K562 (cell line): Measurements from ENCODE around the gene MGAT1.

ENCODE experiments used
- CEBPB ChIP-seq: fragments of 450-650 bp; IDR thresholded peaks from 2 replicates; pipeline ENCODE4 v1.6.1; 2016; ENCODE audit warnings: missing genetic modification characterization, missing compliant biosample characterization
- CEBPG ChIP-seq, 3 experiments: fragments of 200-800 bp in 1 of 3; sonication (Bioruptor generic) in 1 of 3; sonication (generic) in 1 of 3; formaldehyde crosslinking in 1 of 3; IDR thresholded peaks in 2 of 3; conservative IDR thresholded peaks in 1 of 3; 2 replicates each; pipeline versions ENCODE4 v1.6.1 to v1.8.0; 2016 to 2022; ENCODE audit warnings: missing compliant biosample characterization in 2 of 3, missing genetic modification characterization in 2 of 3, mild to moderate bottlenecking in 1 of 3, missing genetic modification reagents in 1 of 3
- GABPA ChIP-seq: fragments of 200-800 bp; sonication (Bioruptor generic); conservative IDR thresholded peaks from 2 replicates; pipeline ENCODE4 v1.6.1; 2016; ENCODE audit warnings: low read depth, missing genetic modification characterization, missing compliant biosample characterization
- HCFC1 ChIP-seq: IDR thresholded peaks from 2 replicates; pipeline ENCODE4 v1.6.1; 2012; ENCODE audit warnings: low read depth, low read length, improper control_type of control experiment
- MYNN ChIP-seq, 2 experiments: sonication (generic); formaldehyde crosslinking in 1 of 2; IDR thresholded peaks; 2 replicates each; pipeline versions ENCODE4 v1.5.0 to v1.6.1; 2016 to 2020; ENCODE audit warnings: antibody characterized with exemption in 1 of 2, missing genetic modification reagents in 1 of 2
- NFIC ChIP-seq: fragments of 450-650 bp; IDR thresholded peaks from 2 replicates; pipeline ENCODE4 v1.6.1; 2017; ENCODE audit warnings: mild to moderate bottlenecking, inconsistent platforms
- PTBP1 ChIP-seq: fragments of 200-400 bp; formaldehyde crosslinking; IDR thresholded peaks from 2 replicates; pipeline ENCODE4 v1.6.1; 2017; ENCODE audit warnings: low read depth, low read length
- TAF1 ChIP-seq: IDR thresholded peaks from 2 replicates; pipeline ENCODE4 v1.6.1; 2011; ENCODE audit warnings: mild to moderate bottlenecking, low read length, moderate library complexity; ENCODE audit not compliant: insufficient read depth, control insufficient read depth, severe bottlenecking; ENCODE audit errors: extremely low read depth
- TRIM28 ChIP-seq: fragments of 450-650 bp; IDR thresholded peaks from 2 replicates; pipeline ENCODE4 v1.6.1; 2017
- ZKSCAN1 ChIP-seq: fragments of 150-350 bp; IDR thresholded peaks from 2 replicates; pipeline ENCODE4 v1.6.1; 2016; ENCODE audit warnings: low read depth, low read length
- ZNF76 ChIP-seq: fragments of 250-450 bp; sonication (Bioruptor Pico); IDR thresholded peaks from 2 replicates; pipeline ENCODE4 v1.4.0; 2020; ENCODE audit warnings: mild to moderate bottlenecking, moderate library complexity, borderline replicate concordance
- TF ChIP-seq, protein P1 (sequence below), 3 experiments: IDR thresholded peaks in 2 of 3; conservative IDR thresholded peaks in 1 of 3; 2 replicates each; pipeline ENCODE4 v1.5.1; 2011 to 2012; ENCODE audit warnings: low read length in 3 of 3, mild to moderate bottlenecking in 3 of 3, control low read depth in 2 of 3, improper control_type of control experiment in 1 of 3, inconsistent platforms in 1 of 3, low read depth in 1 of 3, mixed read lengths in 1 of 3, moderate library complexity in 1 of 3; ENCODE audit not compliant: insufficient read depth in 2 of 3

DNA sequence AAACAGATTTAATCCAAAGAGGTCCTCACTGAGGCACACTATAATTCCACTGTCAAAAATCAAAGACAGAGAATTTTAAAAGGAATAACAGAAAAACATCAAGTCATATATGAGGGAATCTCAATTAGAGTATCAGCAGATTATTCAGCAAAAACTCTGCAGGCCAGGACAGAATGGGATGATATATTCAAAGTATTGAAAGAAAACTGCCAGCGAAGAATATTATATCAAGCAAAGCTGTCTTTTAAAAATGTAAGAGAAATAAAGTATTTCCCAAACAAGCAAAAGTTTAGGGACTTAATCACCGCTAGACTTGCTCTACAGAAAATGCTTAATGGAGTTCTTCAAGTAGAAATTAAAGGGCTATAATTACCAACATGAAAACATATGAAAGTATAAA is 47.0 kb downstream of the MGAT1 start:
- no peak for TF ChIP-seq NFIC
- TF ChIP-seq ZNF76 (CRISPR knock-in tag), result no peak
- TF ChIP-seq MYNN (IDR thresholded peaks at IDR 0.05), result no peak
- no peak for TF ChIP-seq MYNN (CRISPR knock-in tag; IDR thresholded peaks at IDR 0.05)
- no peak for TF ChIP-seq CEBPG (CRISPR knock-in tag; IDR thresholded peaks at IDR 0.05)
- TF ChIP-seq CEBPG (tag; conservative IDR thresholded peaks at IDR 0.05 in 1 of 2, IDR thresholded peaks at IDR 0.05 in 1 of 2), result no peak
- TF ChIP-seq TAF1, result no peak
- no peak for TF ChIP-seq TRIM28
- TF ChIP-seq, protein P1, sequence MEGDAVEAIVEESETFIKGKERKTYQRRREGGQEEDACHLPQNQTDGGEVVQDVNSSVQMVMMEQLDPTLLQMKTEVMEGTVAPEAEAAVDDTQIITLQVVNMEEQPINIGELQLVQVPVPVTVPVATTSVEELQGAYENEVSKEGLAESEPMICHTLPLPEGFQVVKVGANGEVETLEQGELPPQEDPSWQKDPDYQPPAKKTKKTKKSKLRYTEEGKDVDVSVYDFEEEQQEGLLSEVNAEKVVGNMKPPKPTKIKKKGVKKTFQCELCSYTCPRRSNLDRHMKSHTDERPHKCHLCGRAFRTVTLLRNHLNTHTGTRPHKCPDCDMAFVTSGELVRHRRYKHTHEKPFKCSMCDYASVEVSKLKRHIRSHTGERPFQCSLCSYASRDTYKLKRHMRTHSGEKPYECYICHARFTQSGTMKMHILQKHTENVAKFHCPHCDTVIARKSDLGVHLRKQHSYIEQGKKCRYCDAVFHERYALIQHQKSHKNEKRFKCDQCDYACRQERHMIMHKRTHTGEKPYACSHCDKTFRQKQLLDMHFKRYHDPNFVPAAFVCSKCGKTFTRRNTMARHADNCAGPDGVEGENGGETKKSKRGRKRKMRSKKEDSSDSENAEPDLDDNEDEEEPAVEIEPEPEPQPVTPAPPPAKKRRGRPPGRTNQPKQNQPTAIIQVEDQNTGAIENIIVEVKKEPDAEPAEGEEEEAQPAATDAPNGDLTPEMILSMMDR (IDR thresholded peaks at IDR 0.05 in 2 of 3, conservative IDR thresholded peaks at IDR 0.05 in 1 of 3; ENCODE audit: insufficient read depth in 2 of 3, low read depth in 1 of 3, low read length in 3 of 3), result no peak
- TF ChIP-seq GABPA, result no peak
- no peak for TF ChIP-seq ZKSCAN1
- no peak for TF ChIP-seq CEBPB
- no peak for TF ChIP-seq PTBP1
- no peak for TF ChIP-seq HCFC1
